ENCODE measurements around the gene EPS15. TPM values are rescaled to one million over a fixed set of nuclear protein-coding genes. Genes with fewer than 3 reads are reported as not detected.
"Not testable (repeated sequence)": the region's sequence is repeated elsewhere in the genome, so short reads cannot be mapped to it uniquely, and the experiment has no call there.

EPS15 gene
- total RNA-seq, 1 donor from 2014 or later: 44.6 TPM

DNA sequence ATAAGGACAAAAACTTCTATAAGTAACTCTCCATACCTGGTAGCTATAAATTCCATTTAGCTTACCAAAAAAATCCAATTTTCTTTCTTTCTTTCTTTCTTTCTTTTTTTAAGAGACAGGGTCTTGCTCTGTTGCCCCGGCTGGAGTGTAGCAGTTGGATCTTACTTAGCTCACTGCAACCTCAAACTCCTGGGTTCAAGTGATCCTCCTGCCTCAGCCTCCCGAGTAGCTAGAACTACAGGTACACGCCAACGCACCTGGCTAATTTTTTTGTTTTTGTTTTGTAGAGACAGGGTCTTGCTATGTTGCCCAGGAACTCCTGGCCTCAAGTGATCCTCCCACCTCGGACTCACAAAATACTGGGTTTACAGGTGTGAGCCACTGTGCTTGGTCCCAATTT, 75.5 kb downstream of the EPS15 start:
- intact Hi-C loops (cut with DNase I): no loop called here
- TF ChIP-seq, protein P1, sequence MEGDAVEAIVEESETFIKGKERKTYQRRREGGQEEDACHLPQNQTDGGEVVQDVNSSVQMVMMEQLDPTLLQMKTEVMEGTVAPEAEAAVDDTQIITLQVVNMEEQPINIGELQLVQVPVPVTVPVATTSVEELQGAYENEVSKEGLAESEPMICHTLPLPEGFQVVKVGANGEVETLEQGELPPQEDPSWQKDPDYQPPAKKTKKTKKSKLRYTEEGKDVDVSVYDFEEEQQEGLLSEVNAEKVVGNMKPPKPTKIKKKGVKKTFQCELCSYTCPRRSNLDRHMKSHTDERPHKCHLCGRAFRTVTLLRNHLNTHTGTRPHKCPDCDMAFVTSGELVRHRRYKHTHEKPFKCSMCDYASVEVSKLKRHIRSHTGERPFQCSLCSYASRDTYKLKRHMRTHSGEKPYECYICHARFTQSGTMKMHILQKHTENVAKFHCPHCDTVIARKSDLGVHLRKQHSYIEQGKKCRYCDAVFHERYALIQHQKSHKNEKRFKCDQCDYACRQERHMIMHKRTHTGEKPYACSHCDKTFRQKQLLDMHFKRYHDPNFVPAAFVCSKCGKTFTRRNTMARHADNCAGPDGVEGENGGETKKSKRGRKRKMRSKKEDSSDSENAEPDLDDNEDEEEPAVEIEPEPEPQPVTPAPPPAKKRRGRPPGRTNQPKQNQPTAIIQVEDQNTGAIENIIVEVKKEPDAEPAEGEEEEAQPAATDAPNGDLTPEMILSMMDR (IDR thresholded peaks at IDR 0.05): no peak
- no peak for DNase-seq (ENCODE audit: low spot score in 2 of 2)
- Histone ChIP-seq H3K4me1 (peaks cover 0 to 3% of the 10 kb centered on the region in 2 donors), H3K4me3 (no peak overlapping the region), H3K27me3 (no peaks in the 10 kb centered on the region), H3K9me3 (no peaks in the 10 kb centered on the region), H3K36me3 (peaks cover 8 to 30% of the 10 kb centered on the region in 2 donors), H3K27ac (no peak overlapping the region)

DNA sequence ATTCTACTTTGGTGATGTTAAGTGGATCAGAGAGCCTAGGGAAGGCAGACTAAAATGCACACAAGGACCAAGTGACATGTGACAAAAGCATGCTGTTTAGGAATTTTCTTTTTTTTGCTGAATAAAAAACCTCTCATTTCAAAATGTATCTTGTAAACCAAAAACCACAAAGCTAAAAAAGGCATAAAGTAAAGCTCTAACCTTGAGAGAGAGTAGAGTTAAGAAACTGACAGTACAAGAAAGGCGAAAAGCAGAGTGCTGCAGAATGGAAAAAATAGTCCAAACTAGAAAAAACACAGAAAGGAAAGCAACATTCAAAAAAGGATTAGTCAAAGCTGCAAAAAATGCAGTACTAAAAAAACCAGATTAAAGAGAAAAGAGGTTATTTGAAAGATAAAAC, 76.5 kb downstream of the EPS15 start:
- peaks cover 8 to 32% of the 10 kb centered on the region in 2 donors for H3K36me3 ChIP-seq
- intact Hi-C loops (cut with DNase I): no loop called here

DNA sequence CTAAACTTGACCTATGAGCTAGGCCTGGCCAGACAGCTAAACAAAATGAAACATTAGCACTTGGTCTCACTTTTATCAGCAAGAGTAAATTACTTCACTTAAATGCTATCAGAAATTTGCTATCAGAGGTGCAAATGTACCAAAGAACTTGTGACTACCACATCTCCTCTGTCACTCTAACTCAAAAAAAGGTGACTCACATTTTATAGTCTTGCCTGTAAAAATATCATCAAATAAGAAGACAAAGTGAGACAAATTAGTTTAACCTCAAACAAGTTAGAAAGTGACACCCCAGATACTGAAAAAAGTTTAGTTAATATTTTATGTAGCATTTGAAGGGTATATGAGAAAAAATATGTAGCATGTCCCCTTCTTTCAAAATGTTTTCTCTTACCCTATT, 76.9 kb downstream of the EPS15 start:
- no peaks in the 10 kb centered on the region for H3K27me3 ChIP-seq
- H3K9me3 ChIP-seq: no peaks in the 10 kb centered on the region
- intact Hi-C loops (cut with DNase I): no loop called here
- H3K27ac ChIP-seq: no peak overlapping the region
- TF ChIP-seq, protein P1 (IDR thresholded peaks at IDR 0.05): no peak
- peaks cover 8 to 29% of the 10 kb centered on the region in 2 donors for H3K36me3 ChIP-seq
- peaks cover 0 to 3% of the 10 kb centered on the region in 2 donors for H3K4me1 ChIP-seq
- DNase-seq (ENCODE audit: low spot score in 2 of 2): no peak
- H3K4me3 ChIP-seq: no peak overlapping the region

More for the DNA sequence above, 76.5 kb downstream of the EPS15 start:
- no peak for DNase-seq (ENCODE audit: low spot score in 2 of 2)
- peaks cover 0 to 3% of the 10 kb centered on the region in 2 donors for H3K4me1 ChIP-seq
- no peak overlapping the region for H3K4me3 ChIP-seq
- no peak overlapping the region for H3K27ac ChIP-seq
- TF ChIP-seq, protein P1 (IDR thresholded peaks at IDR 0.05): no peak
- no peaks in the 10 kb centered on the region for H3K9me3 ChIP-seq
- no peaks in the 10 kb centered on the region for H3K27me3 ChIP-seq

DNA sequence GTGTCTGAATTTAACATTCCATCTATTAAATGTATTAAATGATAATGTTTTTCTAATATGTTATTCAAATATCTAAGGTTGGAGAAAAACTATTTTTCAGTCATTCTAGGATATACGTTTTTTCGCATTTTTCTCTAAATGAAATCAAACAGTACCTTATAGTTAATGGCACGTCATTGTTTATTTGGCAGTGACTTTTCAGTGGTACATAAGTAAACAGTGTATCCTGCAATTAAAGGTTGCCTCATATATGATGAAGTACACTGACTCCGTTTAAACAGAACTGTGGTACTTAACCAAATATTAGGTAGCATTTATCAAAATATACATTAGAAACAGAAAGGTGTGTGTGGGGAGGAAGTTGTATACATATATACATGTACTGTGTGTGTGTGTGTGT, 79.2 kb downstream of the EPS15 start:
- no peak for DNase-seq (ENCODE audit: low spot score in 2 of 2)
- Histone ChIP-seq H3K27ac (no peak overlapping the region), H3K4me1 (peaks cover 0 to 3% of the 10 kb centered on the region in 2 donors), H3K27me3 (no peaks in the 10 kb centered on the region), H3K9me3 (no peaks in the 10 kb centered on the region), H3K36me3 (peaks cover 14 to 41% of the 10 kb centered on the region in 2 donors), H3K4me3 (no peak overlapping the region)
- intact Hi-C loops (cut with DNase I): no loop called here
- TF ChIP-seq, protein P1 (IDR thresholded peaks at IDR 0.05): no peak

DNA sequence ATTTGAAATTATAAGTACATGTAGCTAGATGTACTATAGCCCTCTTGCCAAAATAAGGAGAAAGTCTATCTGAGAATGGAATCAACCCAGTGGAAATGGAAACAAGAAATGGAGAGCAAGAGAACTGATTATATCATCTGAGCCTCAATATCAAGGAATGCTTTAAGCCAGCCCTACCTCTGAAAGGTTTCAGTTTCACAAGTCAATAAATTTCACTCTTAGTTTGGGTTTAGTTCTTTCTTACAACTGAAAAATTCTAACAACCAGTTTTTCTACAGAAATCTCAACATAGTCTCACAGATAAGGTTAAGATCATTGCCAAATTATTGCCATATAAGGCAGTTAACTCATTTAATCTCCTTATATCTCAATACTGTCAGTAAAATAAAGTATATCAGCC, 80.0 kb downstream of the EPS15 start:
- H3K27ac ChIP-seq: peak overlapping the region in 1 of 2 donors; percentile 27
- intact Hi-C loops (cut with DNase I): no loop called here
- peaks cover 14 to 43% of the 10 kb centered on the region in 2 donors for H3K36me3 ChIP-seq
- no peaks in the 10 kb centered on the region for H3K27me3 ChIP-seq
- TF ChIP-seq, protein P1 (IDR thresholded peaks at IDR 0.05): no peak
- no peak overlapping the region for H3K4me3 ChIP-seq
- no peak for DNase-seq (ENCODE audit: low spot score in 2 of 2)
- H3K4me1 ChIP-seq: peaks cover 0 to 3% of the 10 kb centered on the region in 2 donors
- no peaks in the 10 kb centered on the region for H3K9me3 ChIP-seq

DNA sequence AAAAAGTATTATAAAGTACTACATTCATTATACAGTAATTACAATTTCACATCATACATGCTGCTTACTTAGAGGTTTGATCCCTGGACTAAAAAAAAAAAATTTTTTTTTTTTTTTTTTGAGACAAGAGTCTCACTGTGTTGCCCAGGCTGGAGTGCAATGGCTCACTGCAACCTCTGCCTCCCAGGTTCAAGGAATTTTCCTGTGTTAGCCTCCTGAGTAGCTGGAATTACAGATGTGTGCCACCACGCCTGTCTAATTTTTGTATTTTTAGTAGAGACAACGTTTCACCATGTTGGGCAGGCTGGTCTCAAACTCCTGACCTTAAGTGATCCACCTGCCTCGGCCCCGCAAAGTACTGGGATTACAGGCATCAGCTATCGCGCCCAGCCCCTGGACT, 81.7 kb downstream of the EPS15 start:
- H3K36me3 ChIP-seq: peaks cover 14 to 54% of the 10 kb centered on the region in 2 donors
- H3K27ac ChIP-seq, H3K9me3 ChIP-seq: not testable (repeated sequence)

More for the DNA sequence above, 81.7 kb downstream of the EPS15 start:
- H3K4me1 ChIP-seq; intact Hi-C loops (cut with DNase I); H3K4me3 ChIP-seq; DNase-seq (ENCODE audit: low spot score in 2 of 2); H3K27me3 ChIP-seq: not testable (repeated sequence)
